GM21526 (cell line): ENCODE data around the gene DLGAP1.
"Not testable (repeated sequence)": the region's sequence is repeated elsewhere in the genome, so short reads cannot be mapped to it uniquely, and the experiment has no call there.

Experiments
- ATAC-seq: cut with Tn5 transposase; IDR thresholded peaks from one replicate; pipeline ENCODE4 v1.9.1; 2021; ENCODE audit warnings: moderate library complexity; ENCODE audit not compliant: unreplicated experiment, low FRiP score

DLGAP1 gene

DNA sequence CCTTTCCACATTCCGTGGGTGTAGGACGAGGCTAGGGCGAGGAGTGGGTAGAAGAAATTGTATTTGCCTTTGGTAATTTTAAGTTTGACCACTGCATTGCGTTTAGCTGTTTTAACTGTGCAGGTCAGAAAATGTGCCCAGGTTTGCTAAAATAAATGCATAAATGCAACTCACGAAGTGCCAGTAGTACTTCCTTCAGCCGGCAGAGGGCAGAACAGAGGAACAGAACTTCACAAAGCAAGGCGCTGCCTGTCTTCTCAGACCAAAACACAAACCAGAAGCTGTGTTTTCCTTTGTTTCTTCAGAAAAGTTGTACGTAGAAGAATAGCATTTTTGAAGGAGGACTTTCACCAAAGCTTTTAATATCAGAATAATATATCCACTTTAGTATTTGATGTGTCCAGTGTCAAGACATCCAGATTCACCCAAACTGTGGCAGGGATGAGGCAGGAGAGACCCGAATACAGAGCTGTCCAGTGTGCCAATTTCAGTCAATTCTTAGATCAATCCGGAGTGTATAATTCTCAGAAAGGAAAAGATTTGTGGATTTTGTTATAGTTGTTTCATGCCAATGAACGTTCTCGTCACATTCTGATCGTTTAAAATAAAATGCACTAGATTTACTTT is 348.6 kb downstream of the DLGAP1 start:
- no peak for ATAC-seq

DNA sequence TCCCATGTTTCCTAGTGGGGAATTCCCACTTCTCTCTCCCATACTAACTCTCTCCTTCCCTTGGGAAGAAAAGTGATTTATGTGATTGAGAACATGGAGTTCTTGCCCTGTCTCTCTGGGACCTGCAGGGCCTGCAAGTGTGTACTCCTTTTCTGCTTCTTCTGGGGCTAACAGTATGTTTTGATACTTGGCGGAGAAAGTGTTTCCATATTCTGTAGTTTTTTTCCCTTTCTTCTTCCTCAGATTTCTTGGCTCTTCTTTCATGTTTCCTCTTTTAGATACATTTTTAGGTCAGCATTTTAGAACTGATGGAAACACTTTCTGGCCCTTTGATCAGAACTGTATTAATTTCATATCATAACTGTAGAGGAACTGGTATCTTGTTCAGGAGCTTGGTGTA is 352.2 kb downstream of the DLGAP1 start:
- ATAC-seq = no peak

DNA sequence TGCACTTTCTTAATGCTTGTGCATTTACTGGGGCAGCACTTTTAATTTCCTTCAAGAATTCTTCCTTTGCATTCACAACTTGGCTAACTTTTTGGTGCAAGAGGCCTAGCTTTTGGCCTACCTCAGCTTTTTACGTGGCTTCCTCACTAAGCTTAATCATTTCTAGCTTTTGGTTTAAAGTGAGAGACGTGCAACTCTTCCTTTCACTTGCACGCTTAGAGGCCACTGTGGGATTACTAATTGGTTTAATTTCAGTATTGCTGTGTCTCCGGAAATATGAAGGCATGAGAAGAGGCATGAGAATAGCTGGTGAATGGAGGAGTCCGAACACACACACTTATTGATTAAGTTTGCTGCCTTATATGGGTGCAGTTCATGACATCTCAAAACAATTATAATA is 354.1 kb downstream of the DLGAP1 start:
- no peak for ATAC-seq

DNA sequence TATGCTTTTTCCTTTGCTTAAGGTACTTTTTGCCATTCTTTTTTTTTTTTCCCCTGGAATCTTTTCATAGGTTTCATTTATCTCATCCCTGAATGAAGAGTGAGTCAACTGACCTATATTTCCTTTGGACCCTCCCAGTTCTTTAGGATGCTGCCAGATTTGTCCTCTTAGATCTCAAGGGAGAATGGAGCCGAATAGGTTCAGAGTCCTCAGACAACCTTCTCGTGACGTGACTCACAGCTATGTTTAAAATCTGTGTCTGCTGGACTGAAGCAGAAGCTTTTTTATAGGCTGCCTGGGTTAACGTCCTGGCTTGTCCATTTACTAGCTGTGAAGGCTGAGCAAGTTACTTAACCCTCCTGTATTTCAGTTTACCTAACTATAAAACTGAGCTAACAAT is 358.6 kb downstream of the DLGAP1 start:
- no peak for ATAC-seq

DNA sequence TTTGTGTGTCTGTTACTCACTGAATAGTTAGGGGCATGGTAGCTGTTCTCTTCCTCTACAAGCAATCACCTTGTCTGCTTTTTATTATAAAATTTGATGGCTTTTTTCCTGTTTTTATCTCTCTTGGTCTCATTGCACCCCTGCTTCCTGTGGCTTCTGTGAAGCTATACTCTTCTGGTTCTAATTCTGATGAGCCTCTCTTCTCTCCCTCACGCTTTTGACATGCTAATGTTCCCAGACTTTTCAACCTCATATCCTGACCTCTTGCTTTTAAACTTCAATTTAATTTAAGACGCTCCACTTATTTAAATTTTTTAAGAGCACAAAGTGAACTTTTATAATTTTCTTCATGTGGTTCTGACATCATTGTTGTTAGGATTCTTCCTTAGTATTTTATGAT is 361.4 kb downstream of the DLGAP1 start:
- no peak for ATAC-seq

DNA sequence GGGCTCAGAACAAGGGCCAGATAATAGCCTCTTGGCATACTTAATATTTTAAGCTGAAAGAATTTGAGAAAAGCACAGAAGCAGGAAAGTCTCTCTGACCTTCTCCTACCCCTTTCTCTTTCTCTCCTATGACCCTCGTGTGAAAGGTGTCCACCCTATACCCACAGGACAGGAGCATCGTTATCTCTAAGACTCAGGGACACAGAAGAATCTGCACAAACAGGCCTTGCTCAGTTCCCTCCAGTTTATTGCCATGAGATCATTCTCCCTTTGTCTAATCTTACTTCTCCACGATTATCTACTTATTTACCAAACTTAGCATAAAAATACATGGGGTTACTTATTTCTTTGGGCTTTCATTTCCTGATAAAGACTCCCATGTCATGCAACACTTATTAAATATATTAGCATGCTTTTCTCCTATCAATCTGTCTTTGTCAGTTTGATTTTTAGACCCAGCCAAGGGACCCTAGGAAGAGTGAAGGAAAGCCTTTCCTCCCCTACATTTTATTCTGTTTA is 370.7 kb downstream of the DLGAP1 start:
- no peak for ATAC-seq

DNA sequence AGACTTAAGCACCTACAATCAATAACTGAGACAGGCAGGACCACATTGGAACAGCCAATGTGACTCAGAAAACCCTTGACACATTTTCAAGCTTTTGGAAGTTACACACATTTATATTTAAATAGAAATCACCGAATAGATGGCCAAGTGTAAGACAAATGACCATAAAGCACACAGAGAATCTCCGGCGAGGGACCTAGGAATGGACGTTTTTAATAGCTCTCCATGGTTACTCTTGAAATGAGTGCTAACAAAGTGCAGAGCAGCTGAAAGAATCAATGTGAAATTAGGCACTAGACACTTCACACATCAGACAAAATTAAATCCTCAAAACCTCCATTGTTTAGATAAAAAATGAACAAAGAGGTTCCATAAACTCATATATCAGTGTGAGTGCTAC is 376.9 kb downstream of the DLGAP1 start:
- no peak for ATAC-seq

DNA sequence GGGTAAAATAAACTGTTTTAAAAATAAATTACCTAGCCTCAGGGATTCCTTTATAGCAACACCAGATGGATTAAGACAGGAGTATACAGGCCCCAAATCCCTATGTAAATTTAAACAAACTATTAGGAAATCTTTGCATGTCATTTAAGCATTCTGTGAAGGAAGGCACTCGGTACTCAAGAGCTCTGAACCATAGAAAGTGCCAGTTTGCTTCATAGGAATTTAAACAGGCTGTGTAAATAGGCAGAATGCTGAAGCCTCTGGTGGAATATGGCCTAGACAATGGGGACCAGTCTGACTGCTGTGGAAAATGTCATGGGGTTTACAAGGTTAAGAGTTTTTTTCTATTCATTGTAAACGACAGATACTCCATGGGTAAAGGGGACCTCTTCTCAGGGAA is 377.4 kb downstream of the DLGAP1 start:
- no peak for ATAC-seq

DNA sequence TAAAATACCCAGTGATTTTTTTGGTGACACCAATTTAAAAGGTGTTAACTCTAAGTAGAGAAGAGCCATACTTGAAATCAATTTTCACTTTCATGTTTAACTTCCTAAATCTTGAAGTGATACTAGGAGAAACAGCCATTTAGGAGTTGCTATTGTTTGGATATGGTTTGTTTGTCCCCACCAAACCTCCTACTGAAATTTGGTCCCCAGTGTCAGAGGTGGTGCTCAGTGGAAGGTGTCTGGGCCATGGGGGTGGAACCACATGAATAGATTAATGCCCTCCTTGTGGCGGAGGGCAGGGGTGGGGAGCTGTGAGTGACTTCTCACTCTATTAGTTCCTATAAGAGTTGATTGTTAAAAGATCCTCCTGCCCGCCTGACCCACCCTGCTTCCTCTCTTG is 377.9 kb downstream of the DLGAP1 start:
- no peak for ATAC-seq

DNA sequence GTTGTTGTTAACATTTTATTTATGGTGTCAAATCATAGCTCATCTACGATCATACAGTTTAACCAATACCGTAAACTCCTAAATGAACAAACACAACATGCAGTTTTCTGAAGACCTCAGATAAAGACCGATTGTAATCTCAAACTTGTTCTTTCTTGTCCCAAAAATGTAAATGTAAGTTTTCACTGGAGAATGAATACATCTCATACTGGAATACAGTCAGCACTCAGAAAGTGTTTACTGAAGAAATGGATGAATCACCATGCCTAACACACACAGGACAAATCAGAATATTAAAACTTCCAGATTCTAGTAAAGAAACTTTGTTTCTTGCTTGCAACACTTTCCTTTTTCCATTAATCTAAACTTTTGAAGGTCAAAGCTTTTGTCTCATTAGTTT is 380.5 kb downstream of the DLGAP1 start:
- ATAC-seq = no peak

DNA sequence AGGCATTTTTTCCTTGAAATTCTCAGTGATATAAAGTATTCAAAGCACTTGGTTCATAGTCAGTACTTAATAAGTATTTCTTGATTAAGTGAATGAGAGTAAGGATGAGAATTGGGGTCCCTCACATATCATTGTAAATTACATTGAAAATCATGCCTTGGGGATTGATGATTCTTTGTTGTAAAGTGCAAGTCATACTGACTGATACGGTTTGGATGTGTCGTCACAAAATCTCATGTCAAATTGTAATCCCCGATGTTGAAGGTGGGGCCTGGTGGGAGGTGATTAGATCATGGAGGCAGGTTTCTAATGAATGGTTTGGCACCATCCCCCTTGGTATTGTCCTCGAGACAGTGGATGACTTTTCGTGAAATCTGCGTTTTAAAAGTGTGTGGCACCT is 385.9 kb downstream of the DLGAP1 start:
- ATAC-seq = no peak

DNA sequence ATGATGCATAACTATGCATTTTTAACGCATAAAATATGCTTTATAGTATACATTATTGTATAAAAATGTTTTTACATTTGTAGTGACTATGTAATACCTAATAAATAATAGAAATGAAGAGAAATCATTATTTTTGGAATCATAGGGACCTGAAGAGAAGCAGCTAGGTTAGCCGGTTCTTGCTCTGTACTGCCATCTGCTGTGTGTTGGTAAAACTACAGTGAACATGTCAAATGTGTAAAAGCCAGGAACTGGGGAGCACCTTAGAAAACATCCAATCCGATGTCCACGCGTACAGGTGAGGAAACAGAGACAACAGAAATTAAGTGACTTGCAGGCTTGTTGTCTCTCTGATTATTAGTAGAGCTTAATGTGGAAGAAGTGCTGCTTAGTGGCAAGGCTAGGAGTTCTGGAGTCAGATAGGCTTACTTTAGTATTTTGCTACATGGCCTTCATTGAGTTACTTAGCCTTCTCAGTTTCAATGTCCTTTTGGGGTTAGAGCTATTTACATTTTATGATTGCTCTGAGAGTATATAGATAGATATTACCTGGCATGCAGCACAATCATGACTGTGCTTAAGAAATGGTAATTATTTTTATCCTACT is 386.5 kb downstream of the DLGAP1 start:
- ATAC-seq = peak; percentile 84

DNA sequence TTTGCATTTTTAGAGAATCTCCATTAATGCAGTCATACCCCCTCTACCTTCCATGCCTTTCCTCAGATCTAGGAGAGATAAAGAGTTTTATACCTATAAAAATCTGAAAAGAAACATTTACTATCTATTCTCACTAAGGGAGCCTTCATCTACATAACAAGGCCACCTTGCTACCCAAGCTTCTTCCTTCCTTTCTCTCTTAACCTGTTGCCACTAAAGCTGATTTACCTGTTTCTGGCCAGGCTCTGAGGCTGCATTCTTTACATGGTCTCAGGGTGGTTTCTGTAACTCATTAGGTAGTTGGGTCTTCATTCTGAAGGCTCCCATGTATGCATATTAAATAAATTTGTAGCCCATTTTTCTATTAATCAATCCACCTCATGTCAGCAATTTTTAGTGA is 391.6 kb downstream of the DLGAP1 start:
- ATAC-seq = no peak

DNA sequence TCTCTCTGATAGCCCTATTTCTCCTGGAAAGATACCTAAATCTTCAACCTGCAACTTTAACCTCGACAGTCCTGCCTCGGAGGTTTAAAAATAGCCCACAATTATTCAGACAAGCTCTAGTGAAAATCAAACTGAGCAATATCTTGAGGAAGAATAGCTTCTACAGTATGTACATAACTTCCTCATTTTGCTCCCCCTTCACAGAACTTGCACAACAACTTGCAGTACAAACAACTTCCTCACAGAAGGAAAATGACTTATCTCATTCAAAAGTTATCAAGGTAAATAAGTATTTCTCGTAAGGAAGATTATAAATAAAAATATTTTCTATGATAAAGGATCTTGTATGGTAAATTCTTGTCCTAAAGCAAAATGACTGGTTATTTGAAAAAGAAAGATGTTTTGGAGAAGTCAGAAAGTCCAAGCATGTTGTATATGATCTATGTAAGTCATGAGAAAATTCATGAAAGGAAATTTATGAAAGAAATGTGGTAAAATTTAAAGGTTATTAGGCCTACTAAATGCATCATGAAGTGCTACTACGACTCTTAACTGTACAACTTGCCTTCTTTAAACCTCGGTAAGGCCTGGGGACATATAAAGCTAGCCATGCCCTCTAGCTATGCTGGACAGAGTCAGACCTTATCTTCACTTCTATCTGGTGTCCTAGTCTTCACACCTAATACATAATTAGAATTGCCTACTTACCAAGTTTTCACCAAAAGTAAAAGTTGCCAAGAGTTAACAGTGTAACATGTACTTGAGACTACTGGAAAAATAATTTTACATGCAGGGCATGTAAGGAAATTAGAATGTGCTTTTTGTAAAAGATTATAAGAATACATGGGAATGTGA is 394.5 kb downstream of the DLGAP1 start:
- ATAC-seq = no peak

DNA sequence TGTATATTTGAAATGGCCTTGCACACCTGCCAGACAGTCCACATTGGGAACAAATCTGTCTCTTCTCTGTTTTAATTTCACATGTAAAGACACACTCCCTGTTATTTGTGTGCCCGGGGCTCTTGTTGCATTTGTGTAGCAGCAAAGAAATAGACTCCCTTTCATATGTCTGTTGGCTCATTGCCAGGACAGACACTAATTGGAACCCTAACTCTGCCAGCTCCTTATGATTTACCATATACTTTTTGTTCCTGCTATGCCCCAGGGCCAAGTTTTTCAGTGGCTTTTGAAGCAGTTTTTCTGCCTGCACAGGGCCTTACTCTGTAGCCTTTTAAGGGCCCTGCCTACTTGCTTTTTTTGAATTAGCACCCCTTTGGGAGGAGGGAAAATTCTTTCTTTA is 396.9 kb downstream of the DLGAP1 start:
- ATAC-seq = no peak

DNA sequence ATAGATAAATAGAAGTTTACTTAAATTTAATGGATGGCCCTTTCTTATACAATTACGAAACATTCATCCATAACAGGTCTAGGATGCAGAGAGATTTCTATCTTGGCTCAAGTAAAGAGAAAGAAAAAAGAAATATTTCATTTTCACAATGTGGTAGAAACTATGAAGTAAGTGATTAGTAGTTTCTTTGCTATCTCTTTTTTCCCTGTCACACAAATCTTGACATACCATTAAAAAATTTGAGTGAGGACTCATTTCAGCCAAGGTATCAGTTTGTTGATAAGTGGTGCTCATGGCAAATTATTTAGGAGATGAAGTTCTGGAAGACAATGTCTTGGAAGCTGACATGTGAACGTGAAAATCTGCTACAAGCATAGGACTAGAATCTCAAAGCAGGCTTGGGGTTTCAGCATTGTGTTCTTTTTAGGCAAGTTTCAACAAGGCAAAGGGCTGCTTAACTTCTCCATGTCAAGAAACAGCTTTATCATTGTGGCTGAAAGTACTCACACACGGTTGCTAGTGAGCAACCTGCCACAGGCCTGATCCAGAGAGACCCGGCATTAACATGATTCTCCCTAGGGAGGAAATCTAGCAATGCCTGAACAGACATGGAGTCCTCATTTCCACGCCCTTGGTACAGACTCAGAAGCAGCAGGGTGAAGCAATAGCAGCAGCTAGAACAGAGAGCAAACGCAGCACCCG is 414.6 kb downstream of the DLGAP1 start:
- ATAC-seq = no peak

DNA sequence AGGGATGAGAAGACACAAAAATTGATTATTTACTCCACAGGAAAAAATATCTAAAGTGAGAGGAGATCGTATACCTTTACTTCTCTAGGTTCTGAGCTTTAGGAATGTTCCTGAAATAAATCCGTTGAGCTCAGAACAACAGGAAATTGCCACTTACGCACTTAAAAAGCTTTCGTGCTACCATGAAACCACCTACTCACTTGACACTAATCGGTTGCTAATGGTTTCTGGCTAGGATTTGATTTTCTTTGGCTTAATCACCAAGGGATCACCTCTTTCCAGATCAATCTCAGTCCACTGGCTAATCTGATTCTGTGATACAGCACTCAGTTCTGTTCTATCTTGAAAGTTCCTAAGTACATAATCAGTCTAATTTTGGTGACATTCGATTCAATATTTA is 419.6 kb downstream of the DLGAP1 start:
- no peak for ATAC-seq

DNA sequence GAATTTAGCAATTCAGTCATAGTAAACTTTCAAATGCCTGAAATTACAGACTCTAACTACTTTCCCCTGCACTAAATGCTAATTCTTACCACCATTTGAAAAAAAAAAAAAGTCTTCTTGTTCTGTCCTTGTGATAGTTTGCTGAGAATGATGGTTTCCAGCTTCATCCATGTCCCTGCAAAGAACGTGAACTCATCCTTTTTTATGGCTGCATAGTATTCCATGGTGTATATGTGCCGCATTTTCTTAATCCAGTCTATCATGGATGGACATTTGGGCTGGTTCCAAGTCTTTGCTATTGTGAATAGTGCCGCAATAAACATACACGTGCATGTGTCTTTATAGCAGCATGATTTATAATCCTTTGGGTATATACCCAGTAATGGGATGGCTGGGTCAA is 420.3 kb downstream of the DLGAP1 start:
- not testable (repeated sequence) for ATAC-seq

DNA sequence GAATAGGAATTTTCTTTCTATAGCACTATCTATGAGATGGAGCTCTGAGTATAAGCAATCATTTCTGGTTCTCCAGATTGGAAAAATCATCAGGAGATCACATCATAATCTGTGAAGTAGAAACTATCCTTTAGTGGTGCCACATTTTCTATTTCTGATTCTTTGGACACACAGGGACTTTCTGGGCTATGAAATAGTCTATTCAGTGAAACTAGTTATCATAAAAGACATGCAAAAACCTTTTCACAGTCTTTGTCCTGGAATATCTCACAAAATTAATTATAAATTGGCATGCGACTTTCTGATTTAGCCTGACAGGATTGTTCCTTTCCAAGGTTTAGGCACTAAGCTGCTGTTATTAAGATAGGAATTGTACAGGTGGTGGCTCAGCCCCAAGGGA is 428.6 kb downstream of the DLGAP1 start:
- no peak for ATAC-seq

DNA sequence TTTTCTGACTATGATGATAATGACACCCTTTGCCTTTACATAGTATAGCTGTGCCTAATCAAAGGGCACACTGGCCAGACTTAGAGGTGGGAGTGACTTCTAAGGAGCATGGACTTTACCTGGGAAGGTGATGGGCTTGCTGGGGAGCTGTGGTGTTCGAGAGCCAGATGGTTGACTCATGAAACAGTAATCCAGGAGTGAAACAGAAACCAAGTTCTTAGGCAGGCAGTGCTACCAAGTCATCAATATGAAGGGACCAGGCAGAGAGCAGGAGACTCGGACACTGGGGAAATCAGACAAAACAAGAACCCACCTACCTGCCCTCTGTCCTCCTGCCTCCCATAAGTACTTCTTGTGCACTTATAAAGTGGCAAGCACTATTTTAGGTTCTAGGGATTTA is 430.4 kb downstream of the DLGAP1 start:
- no peak for ATAC-seq

DNA sequence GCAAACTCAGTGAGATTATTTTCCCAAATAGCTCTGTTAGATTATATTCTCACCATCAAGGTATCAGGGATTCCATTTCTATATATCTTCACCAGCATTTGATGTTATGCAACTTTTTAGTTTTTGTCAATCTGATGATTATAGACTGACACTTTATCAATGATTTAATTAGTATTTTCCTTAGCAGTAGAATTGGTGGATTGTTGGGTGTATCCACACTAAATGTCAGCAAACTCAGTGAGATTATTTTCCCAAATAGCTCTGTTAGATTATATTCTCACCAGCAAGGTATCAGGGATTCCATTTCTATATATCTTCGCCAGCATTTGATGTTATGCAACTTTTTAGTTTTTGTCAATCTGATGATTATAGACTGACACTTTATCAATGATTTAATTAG is 432.4 kb downstream of the DLGAP1 start:
- ATAC-seq = not testable (repeated sequence)
